Spleen (tissue), 11 donors: ENCODE data around the gene ATP6V1C2. TPM values are rescaled to one million over a fixed set of nuclear protein-coding genes. Genes with fewer than 3 reads are reported as not detected.
"Not testable (repeated sequence)": the region's sequence is repeated elsewhere in the genome, so short reads cannot be mapped to it uniquely, and the experiment has no call there.

Experiments
- DNase-seq: peaks from one replicate; pipeline ENCODE4 v3.0.0-alpha.2; 2020
- H3K27ac ChIP-seq, 8 donors: fragments of 200-600 bp; sonication (generic) in 7 of 8; 1 replicate in 4 of 8; 2 replicates in 4 of 8; pipeline versions ENCODE4 v1.5.0 to v1.8.0; 2016 to 2021; ENCODE audit warnings: inconsistent platforms in 4 of 8, mild to moderate bottlenecking in 4 of 8, moderate library complexity in 1 of 8
- H3K27me3 ChIP-seq, 7 donors: fragments of 200-600 bp; sonication (generic) in 6 of 7; replicated peaks in 1 of 7; 1 replicate in 4 of 7; 2 replicates in 3 of 7; pipeline versions ENCODE4 v1.5.0 to v1.8.0; 2016 to 2021; ENCODE audit warnings: inconsistent platforms in 3 of 7, mild to moderate bottlenecking in 1 of 7
- H3K36me3 ChIP-seq, 6 donors: fragments of 200-600 bp; sonication (generic) in 5 of 6; 1 replicate in 4 of 6; 2 replicates in 2 of 6; pipeline versions ENCODE4 v1.5.0 to v1.8.0; 2016 to 2021; ENCODE audit warnings: inconsistent platforms in 2 of 6
- H3K4me1 ChIP-seq, 6 donors: fragments of 200-600 bp; sonication (generic) in 5 of 6; 1 replicate in 3 of 6; 2 replicates in 3 of 6; pipeline versions ENCODE4 v1.5.0 to v1.8.0; 2016 to 2021; ENCODE audit warnings: inconsistent platforms in 3 of 6
- H3K4me3 ChIP-seq, 8 donors: fragments of 200-600 bp; sonication (generic) in 7 of 8; 1 replicate in 4 of 8; 2 replicates in 4 of 8; pipeline versions ENCODE4 v1.5.0 to v1.8.0; 2016 to 2021; ENCODE audit warnings: inconsistent platforms in 4 of 8, mild to moderate bottlenecking in 4 of 8, moderate library complexity in 2 of 8
- H3K9me3 ChIP-seq, 8 donors: fragments of 200-600 bp; sonication (generic) in 7 of 8; 1 replicate in 4 of 8; 2 replicates in 4 of 8; pipeline versions ENCODE4 v1.5.0 to v1.8.0; 2016 to 2021; ENCODE audit warnings: inconsistent platforms in 4 of 8
- CTCF ChIP-seq, 11 experiments: fragments of 200-600 bp in 7 of 11; fragments of 450-650 bp in 4 of 11; sonication (generic) in 4 of 11; IDR thresholded peaks in 8 of 11; conservative IDR thresholded peaks in 3 of 11; 1 replicate in 7 of 11; 2 replicates in 4 of 11; pipeline versions ENCODE4 v1.4.0 to v1.8.0; 2016 to 2021; ENCODE audit warnings: antibody characterized with exemption in 11 of 11, inconsistent platforms in 4 of 11, mild to moderate bottlenecking in 1 of 11
- POLR2A ChIP-seq, 3 donors: fragments of 450-650 bp; IDR thresholded peaks; one replicate each; pipeline ENCODE4 v1.5.1; 2017; ENCODE audit warnings: antibody characterized with exemption in 3 of 3, mild to moderate bottlenecking in 1 of 3
- POLR2AphosphoS5 ChIP-seq, 3 donors: sonication (generic); formaldehyde crosslinking; IDR thresholded peaks; one replicate each; pipeline ENCODE4 v1.5.1; 2017; ENCODE audit warnings: antibody characterized with exemption in 3 of 3
- WGBS, 5 donors: extraction: QIAGEN DNeasy Blood & Tissue Kit in 3 of 5; methylation state at CpG; one replicate each; pipeline versions ENCODE4 v1.1.5 to v1.1.7; 2013 to 2018; 5-methylcytosine and 5-hydroxymethylcytosine counted together
- intact Hi-C: fragments of 100-400 bp; cut with DNase I; formaldehyde crosslinking; loops from one replicate; pipeline ENCODE4 v1.15.0; 2023; ENCODE audit warnings: low total_unique reads
- polyA plus RNA-seq, 3 donors: library from polyadenylated mRNA; stranded (reverse); fragments of 200-250 nt; gene quantifications; one replicate each; pipeline ENCODE4 v1.2.1, GENCODE V29; 2013
- total RNA-seq, 7 donors: library from RNA; depleted of rRNA in 3 of 7; stranded (reverse); fragments of >200 nt in 3 of 7; fragmentation: NEBNext Ultra II Directional in 4 of 7; extraction: Animal tissue kit (Norgen Biotek cat#: 25700) in 4 of 7; gene quantifications; one replicate each; pipeline versions ENCODE4 v1.1.0 to v1.2.1, GENCODE V29; 2016 to 2021
- donor health status: healthy with polysubstance abuse.
- donor health status: DM: no; HTN: no; CAD: no; lungs with moderate emphysema.
- donor health status: DM: no; HTN: no; CAD: no.
- donor health status: Bipolar disorder and iron deficiency.
- donor health status: healthy.
- donor health status: DM: no; HTN: no; CAD: no.
- donor health status: DM: yes; HTN: yes; CAD: no.

Gene ATP6V1C2
- total and polyA plus RNA-seq, 10 donors, result 0.23 to 9.2 (median 0.54) TPM; not detected in 3

- peaks cover 0 to 5% (median 0%) of the 10 kb centered on the region in 6 donors for H3K4me1 ChIP-seq
- no peak for TF ChIP-seq POLR2AphosphoS5 (IDR thresholded peaks at IDR 0.05)
- no peak for TF ChIP-seq CTCF (IDR thresholded peaks at IDR 0.05 in 8 of 11, conservative IDR thresholded peaks at IDR 0.05 in 3 of 11)
- TF ChIP-seq POLR2A (IDR thresholded peaks at IDR 0.05), result no peak
- H3K9me3 ChIP-seq, result no peaks in the 10 kb centered on the region
- intact Hi-C loops, result no loop called here
- no peak overlapping the region for H3K27ac ChIP-seq
- peak; percentile 66 for DNase-seq
- H3K36me3 ChIP-seq, result peaks cover 5 to 85% (median 67%) of the 10 kb centered on the region in 6 donors
- WGBS, 5 donors, result 93 to 97% (median 96%) methylated on average over 25 of the region's 25 CpGs
- H3K27me3 ChIP-seq, result no peaks in the 10 kb centered on the region
- H3K4me3 ChIP-seq, result no peak overlapping the region
Measured at GRCh38 chr2:10779776-10780490, 58.5 kb downstream of the ATP6V1C2 start.

GRCh38 chr2:10780491-10780820 is 59.0 kb downstream of the ATP6V1C2 start:
- TF ChIP-seq POLR2A (IDR thresholded peaks at IDR 0.05) (no peak), POLR2AphosphoS5 (IDR thresholded peaks at IDR 0.05) (no peak), CTCF (IDR thresholded peaks at IDR 0.05 in 8 of 11, conservative IDR thresholded peaks at IDR 0.05 in 3 of 11) (no peak)
- 93 to 97% (median 95%) methylated on average over 11 of the region's 11 CpGs for WGBS, 5 donors
- no peak overlapping the region for H3K27ac ChIP-seq
- H3K4me3 ChIP-seq, result no peak overlapping the region
- peaks cover 5 to 90% (median 73%) of the 10 kb centered on the region in 6 donors for H3K36me3 ChIP-seq
- H3K9me3 ChIP-seq, result no peaks in the 10 kb centered on the region
- H3K27me3 ChIP-seq, result no peaks in the 10 kb centered on the region
- intact Hi-C loops, result no loop called here
- no peak for DNase-seq
- peaks cover 0 to under 1% (median 0%) of the 10 kb centered on the region in 6 donors for H3K4me1 ChIP-seq

- H3K4me1 ChIP-seq, H3K4me3 ChIP-seq, intact Hi-C loops, H3K9me3 ChIP-seq, H3K27ac ChIP-seq, H3K27me3 ChIP-seq: not testable (repeated sequence)
- 90 to 96% (median 93%) methylated on average over 11 of the region's 11 CpGs for WGBS, 5 donors
- DNase-seq, result peak; percentile 39
- H3K36me3 ChIP-seq, result peaks cover 5 to 94% (median 76%) of the 10 kb centered on the region in 6 donors
Measured at GRCh38 chr2:10780821-10781220, 59.4 kb downstream of the ATP6V1C2 start.

GRCh38 chr2:10781746-10782145 is 60.3 kb downstream of the ATP6V1C2 start:
- intact Hi-C loops, result no loop called here
- no peak for DNase-seq
- Histone ChIP-seq H3K4me1 (no peaks in the 10 kb centered on the region), H3K4me3 (no peak overlapping the region), H3K9me3 (no peaks in the 10 kb centered on the region), H3K27me3 (no peaks in the 10 kb centered on the region), H3K27ac (no peak overlapping the region), H3K36me3 (peaks cover 5 to 100% (median 86%) of the 10 kb centered on the region in 6 donors)
- 91 to 99% (median 96%) methylated on average over 8 of the region's 8 CpGs for WGBS, 5 donors
- TF ChIP-seq CTCF (IDR thresholded peaks at IDR 0.05 in 8 of 11, conservative IDR thresholded peaks at IDR 0.05 in 3 of 11), result no peak
- no peak for TF ChIP-seq POLR2A (IDR thresholded peaks at IDR 0.05)
- no peak for TF ChIP-seq POLR2AphosphoS5 (IDR thresholded peaks at IDR 0.05)
